HG02763 (cell line): Measurements from ENCODE around the gene IP6K3.
A peak's percentile ranks its signal among the peaks of the same experiment; 100 is the strongest.

Experiments
- ATAC-seq: cut with Tn5 transposase; IDR thresholded peaks from one replicate; pipeline ENCODE4 v1.9.1; 2021; ENCODE audit warnings: mild to moderate bottlenecking, moderate library complexity; ENCODE audit not compliant: unreplicated experiment

The IP6K3 gene

DNA sequence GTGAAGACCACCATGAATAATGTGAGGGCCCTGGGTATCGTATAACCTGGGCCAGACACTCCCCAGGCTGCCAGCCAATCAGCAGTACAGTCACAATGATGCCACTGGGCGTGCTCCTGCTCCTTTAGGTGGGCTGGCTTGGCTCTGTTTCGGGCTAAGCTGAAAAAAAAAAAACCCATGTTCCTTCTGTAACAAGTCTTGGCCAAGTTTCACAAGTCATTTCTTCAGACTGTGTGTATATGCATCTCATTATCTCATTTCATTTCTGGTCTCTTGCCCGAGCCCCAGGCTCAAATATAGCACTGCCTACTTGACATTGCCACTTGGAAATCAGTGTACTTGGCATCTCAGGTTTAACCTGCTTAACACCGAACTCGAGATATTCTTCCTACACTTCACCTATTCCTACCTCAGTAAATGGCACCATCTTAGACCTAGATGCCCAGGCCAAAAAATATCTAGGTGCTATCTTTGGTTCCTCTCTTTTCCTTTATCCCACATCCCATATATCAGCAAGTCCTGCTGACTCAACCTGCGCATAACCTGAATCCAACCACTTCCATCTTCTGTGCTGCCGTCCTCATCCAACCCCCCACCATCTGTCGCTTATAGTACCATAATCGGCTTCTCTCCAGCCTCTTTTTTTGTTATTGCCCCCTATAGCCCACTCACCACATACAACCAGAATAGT lies 37.0 kb downstream of the IP6K3 start:
- no peak for ATAC-seq

DNA sequence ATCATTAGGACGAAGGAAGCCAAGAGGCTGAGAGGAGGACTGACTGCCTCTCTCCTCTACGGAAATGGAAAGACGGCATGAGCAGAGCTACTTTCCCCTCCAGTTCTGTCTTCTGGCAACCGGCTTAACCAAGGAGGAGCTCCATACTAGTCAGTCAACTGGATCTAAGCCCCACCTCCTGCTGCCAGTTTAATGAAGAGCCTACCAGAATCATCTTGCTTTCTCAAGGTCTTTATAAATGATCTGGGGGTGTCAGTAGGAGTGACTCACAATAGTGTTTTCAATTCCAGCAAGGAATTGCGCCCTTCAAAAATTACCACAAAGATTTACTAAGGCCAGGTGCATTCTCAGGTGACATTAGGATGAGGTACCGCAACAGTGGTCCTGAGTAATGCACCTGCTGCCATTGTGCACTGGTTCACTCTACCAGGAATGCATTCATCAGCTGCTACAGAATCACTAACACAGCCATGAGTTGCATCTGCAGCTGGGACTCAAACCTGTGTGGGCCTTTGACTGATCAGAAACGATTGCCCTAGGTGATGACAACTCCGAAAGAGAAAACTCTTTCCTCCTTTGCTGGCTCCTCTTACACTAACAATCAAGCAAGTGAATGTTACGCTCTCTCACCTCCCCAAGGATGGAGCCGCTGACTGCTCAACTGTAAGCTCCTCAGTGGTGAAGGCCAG lies 38.0 kb downstream of the IP6K3 start:
- ATAC-seq = no peak

DNA sequence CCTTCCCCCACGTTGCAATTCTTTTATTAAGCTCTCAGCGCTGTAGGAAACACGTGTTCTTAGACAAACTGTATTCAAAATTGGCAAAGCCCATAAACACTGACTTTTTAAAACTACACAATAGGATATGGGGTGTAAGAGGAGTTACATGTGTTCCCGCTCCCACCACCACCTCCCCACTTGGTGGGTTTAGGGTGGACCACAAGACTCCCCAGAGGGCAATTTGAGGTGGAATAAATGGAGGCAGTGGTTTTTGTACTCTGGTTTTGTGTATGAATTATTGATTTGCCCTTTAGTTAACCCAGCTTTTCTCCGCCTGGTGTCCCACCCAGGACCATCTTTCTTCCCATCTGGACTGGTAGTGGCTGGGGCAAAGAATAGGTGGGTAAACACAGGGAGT lies 38.9 kb downstream of the IP6K3 start:
- ATAC-seq = no peak

DNA sequence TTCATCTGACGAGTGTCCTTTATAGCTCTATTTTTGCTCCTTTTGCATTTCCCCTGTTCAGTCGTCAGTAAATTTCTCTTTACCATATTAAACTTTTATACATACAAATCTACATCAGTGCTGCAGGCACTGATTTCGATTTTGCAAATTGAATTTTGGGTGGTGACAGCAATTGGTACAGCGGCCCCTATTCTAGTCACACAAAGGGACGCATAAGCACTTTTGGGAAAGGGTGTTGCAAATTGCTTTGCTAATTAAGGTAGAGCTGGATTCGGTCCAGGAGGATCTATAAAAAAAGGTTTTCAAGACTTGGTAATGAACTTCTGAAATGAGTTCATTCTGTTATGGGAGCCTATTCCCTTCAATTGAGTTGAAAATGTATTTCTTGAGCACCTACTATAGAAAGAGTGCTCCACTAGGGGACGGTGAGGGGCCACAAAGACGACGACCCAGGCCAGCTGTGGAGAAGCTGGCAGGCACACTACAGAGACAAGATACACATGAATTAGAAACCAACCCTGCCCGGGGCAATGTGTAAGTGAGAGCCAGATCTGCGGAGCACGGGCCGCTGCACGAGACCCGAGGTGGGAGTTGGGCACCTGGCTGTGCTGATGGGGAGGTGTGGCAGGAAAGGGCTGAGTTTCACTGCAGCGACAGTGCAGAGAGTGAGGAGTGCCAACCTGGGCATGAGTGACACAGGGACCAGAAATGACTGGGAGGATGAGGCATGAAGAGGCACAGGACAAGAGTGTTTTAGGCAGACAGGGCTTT lies 40.6 kb downstream of the IP6K3 start:
- ATAC-seq = no peak

DNA sequence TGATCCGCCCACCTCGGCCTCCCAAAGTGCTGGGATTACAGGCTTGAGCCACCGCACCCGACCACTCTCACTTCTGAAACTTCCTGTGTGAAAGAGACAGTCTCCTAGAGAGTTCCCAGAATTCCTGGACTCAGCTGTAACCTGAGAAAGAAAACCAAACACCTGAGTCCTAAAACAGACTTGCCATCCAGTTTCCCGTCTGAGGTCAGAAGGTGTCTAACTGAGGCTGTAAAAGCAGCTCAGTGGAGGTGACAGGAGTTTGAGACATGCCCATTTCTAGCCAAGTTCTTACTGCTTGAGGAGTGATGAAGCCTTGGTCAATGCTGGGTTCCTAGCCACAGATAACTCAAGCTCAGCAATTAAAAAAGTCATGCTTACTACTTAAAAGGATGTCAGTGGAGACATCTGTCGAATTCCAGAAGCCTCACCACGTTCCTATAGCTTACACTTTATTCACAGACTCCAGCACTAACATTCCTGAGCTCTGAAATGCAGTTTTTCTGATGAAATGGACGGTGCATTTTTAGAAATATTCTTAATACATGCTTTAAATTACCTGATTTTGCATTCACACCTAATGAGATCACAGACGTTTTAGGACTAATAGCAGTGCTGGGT lies 41.3 kb downstream of the IP6K3 start:
- no peak for ATAC-seq

DNA sequence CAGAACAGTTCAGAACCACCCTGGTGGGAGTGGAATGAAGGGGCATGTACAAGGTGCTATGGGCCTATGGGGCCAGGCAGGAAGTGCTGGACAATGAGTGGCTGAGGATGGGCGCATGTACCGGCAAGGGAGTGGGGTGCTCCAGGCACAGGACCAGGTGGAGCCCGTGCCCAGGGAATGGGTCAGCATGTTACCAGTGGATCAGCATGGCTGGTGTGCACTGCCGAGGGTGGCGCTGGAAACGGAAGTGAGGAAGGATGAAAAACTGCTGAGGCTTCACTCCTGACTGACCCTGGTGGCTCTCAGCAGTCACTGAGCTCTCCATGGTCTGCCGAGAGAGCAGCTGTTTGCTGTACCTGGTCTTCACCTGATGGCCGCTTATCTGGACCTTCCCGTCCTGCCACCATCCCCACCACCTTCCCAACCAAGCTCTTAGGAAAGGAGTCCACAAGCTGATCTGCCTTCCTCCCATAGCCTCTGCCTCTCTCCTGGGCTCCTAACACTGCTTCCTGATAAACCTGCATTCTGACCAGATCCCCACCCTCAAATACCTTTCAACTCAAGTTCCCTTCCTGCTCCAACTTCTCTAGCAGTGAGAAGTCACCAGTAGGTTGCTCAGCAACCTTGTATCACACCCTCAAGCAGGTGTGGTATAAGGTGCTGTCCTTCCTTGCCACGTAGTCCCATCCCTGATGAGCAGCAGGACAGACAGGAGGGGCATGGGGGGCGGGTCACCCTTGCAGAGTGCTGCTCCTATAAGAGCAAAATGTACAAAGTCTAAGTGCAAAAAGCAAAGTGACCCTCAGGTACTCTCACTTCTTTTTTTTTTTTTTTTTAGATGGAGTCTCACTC lies 42.3 kb downstream of the IP6K3 start:
- no peak for ATAC-seq

DNA sequence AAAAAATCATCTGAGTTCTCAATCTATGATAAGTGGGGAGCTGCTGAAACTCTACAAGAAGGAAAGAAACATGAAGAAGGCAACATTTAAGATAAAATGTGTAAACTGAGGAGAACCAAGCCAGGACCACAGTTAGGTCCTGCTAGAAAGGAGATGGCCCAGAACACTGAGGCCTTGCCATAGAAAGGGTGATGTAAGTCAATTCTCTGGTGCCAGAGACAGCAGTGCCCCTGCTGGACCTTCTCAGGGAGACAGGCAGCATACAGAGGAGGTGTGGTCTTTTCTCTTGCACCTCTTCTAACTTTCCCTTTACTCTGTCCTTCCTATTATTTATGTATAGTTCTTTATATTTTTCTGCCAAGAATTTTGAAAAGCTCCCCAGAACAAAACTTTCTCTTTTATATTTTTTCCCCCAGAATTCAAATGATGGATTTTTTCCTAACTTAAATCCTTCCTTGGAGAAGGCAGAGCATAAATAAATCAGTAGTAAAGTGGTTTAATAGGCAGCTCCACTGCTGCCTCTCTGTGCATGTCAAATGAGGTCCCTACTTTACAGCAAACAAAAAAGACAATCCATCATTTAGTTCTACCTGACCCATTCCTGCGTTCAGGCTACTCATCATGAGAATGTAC lies 44.2 kb downstream of the IP6K3 start:
- no peak for ATAC-seq

DNA sequence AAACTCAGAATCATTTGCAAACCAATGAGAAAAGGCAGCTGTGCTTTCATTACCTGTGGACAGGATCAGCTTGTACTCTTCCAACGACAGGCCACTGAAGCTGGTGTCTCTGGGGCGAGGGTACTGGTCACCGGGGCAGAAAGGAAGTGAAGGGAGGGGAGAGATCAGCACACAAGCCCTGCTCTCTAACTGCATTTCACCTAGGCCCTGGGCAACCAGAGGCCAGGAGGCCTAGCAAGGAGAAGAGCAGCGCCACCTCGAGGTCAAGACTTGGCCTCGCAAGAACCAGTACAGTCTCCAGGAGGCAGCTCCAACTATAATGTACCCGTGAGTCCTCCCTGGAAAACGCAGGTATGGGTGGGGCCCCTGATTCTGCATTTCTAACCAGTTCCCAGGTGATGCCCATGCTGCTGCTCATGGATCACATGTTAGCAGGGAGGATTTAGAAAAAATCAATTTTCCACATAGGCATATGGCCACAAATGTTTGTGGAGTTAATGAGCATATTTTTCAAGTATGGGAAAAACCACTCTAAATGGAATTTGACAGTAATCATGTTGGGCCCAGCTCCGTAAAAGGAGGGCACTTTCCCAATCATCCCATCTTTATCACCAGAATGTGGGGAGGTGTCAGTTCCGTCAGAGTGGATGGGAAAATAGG lies 46.2 kb downstream of the IP6K3 start:
- ATAC-seq = peak; percentile 51

DNA sequence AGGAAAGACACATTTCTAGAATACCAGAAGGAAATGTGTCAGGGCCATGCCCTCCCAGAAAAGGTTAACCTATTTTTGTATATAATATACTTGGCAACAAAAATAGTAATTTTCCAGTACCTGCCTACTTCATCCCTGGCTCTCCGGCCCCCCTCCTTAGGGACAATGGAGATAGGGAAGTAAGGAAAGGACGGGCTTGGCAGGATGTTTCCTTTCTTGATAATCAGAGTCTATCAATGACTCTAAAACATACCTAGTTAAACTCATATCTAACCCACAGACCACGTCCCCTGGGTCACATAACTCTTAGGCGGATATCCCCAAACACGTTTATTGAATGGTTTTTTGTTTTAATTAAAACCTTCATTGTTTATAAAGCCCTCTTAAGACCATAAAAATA lies 47.0 kb downstream of the IP6K3 start:
- ATAC-seq = no peak

DNA sequence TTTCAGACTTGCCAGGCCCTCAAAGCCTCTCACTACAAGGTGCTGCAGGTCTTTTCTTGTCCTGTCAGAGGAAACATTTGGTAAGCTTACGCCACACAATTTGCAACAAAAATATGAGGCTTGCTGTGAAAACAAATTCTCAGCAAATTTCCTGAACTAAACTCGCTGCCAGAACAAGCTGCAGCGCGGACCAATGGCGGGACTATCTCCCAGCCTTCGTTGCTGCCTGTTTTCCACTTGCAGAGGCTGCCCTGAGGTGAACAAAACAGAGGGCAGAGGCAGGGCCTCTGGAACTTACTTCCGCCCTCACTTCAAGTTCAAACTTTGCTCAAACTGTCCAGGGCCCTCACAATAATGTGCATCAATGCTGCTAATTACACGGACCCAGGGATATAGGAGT lies 47.6 kb downstream of the IP6K3 start:
- no peak for ATAC-seq

DNA sequence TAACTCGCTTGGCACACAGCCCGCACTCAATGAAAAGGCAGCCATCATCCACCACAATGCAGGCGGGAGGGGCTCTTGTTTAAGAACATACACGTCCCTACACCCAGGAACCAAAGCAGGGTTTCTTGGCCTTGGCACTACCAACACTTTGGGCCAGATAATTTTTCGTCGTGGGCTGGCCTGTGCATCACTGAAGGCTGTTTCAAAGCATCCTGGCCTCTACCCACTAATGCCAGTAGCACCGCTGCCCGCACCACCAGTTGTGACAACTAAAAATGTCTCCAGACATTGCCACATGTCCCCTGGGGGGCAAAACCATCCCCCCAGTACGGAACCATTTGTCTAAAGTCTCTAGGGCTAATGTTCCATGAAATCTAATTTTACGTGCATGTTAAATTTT lies 48.2 kb downstream of the IP6K3 start:
- no peak for ATAC-seq

DNA sequence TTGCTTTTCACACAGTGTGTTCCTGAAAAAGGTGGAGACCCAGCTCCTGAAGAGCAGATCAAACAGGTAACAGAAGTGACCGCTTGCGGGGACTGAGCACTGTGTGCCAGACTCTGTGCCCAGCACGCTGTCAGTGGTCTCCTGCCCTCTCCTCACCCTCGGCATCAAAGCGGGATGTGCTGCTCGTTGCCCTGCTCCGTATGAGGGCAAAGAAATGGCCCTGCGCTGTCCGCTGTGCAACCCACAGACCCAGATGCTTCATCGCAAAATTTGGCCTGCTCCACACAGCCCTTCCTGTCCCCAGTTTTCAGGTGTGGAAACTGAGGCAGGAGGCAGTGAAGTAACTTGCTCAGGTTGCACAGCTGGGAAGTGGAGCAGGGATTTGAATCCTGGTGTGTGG lies 48.9 kb downstream of the IP6K3 start:
- no peak for ATAC-seq

DNA sequence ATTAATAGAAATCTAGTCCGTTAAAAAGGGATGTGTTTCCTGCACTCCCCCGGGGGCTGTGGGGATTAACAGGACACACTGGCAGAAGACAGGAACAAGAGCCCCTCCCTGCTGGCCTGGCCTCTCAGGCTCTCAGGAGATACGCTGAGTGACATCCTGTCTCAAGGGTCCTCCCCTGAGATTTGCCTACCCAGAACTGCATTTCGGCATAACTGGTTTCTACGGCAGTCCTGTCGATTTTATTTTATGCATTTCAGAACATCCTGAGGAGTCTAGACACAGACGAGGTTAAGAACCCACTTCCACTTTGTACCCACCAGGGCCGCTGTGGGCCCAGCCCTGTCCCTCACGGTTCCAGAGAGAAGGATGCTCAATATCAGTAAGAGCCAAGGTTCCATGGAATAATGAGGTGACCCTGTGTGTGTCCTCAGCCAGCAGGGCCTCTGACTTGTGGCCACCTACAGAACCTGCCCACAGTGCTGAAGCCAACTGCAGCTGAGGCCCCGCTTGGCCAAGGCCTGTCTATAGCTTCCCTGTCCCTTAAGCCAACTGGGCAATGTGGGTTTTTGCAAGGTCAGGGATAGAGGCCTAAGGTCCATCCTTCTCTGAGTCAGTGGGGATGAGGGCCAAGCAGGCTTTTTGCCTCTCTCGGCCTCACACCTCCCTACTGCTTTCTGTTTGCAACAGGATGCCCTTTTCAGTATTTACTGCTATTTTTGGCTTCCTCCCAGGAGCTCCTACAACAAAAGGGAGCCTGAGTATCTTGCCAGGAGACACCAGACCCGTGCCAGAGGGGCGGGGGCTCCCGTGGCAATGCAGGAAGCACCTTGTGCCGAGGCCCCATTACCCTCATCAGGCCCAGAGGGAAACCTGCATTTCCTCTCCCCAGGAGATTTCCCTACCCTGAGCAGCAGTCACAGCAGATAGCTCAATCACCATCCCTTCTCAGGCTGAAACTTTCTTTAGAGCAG lies 49.9 kb downstream of the IP6K3 start:
- ATAC-seq = no peak

DNA sequence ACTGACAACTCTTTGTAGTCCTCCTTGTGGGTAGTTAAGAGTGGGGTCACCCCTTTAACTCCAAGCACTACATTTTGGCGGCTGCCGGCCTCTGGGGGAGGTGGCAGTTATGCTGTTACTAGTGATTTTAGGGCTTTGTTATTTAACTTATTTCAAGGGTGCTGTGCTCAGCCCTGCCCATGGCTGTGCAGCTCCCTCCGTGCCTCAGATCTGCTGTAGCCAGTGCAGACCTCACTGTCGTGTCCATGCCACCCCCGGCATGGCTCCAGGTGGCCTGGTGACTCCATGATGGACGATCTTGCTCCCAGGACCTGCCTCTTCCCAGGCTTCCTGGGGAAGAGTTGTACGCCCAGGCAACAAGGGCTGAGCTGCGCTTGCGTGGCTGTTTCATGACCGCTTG lies 50.6 kb downstream of the IP6K3 start:
- no peak for ATAC-seq

DNA sequence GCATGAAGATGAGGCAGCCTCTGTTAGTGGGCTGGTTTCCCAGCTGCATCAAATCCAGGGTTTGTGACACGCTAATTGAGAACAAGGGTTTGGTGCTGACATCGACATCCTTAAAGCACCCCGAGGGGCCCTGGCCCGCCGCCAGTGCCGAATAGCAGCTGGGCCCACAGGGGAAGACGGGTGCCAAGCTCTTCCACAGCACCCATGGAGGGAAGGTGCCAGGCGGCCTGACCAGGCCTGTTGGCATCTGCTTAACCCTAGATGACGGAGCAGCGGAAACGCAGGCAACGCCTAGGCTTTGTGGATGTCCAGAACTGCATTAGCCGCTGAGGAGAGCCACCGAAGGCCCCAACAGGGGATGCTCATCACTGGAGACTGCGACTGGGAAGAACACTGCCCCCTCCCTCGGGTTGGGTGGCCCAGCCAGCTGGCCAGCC lies 51.2 kb downstream of the IP6K3 start:
- ATAC-seq = no peak

DNA sequence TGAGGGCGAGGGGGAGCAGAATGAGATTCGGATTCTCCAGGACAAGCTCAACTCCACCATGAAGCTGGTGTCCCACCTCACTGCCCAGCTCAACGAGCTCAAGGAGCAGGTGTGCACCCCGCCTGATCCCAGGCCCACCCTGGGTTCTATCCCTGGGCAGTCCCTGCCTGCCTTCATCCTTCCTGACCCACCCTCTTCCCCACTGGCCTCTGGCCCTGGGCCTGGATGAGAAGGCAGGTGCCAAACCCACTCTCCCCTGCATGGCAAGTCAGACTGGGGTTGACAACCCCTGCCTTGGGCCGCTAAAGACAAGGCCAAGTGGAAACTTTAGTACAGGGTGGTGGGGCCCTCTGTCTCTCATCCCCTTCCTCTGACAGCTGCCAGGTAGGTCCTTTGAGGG lies 51.7 kb downstream of the IP6K3 start:
- ATAC-seq = no peak

DNA sequence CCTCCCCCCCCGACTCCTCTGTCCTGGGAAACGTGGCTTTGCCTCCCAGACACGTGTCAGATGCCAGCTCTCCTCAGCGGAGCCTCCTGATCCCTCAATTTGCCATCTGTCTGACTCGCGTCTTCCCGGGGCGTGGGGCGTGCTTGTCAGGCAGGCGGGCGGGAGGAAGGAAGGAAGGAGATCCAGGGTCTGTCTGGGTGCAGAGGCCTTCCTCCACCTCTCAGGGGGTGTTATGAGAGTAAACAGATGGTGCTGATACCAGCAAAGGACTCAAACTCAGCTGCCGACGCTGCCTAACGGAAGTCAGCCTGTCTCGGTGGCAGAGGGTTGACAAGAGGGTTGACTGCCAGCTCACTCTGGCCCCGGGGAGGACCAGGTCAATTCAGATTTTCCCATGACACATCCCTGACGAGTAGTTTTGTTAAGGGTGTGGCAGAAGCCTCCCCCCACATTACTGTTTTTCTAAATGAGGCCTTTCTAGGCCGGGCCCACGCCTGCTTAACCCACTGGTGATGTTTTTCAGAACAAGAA lies 52.2 kb downstream of the IP6K3 start:
- no peak for ATAC-seq
